GM12892 (cell line): ENCODE data around the gene SCN9A.

Experiments used
- POLR2A ChIP-seq: IDR thresholded peaks from 2 replicates; pipeline ENCODE4 v1.6.1; 2011; ENCODE audit warnings: low read depth, low read length, control low read depth
- POLR2AphosphoS5 ChIP-seq: IDR thresholded peaks from 2 replicates; pipeline ENCODE4 v1.6.1; 2011; ENCODE audit warnings: low read depth, low read length, control low read depth
- TAF1 ChIP-seq: IDR thresholded peaks from 2 replicates; pipeline ENCODE4 v1.6.1; 2011; ENCODE audit warnings: low read depth, mild to moderate bottlenecking, control low read depth, low read length, borderline replicate concordance

DNA sequence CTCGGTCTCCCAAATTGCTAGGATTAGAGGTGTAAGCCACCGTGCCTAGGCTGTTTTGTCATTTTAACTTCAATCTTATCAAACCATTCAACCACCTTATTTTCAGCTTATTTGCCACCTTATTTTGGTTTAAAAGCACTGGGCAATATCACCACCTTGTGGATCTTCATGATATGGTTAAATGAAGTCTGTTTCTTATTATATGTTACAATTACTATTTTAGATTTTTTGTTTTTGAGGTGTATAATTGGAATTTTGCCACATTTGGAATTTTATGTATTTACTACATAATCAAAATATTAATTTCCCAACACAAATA is 43.8 kb upstream of the SCN9A start:
- TF ChIP-seq POLR2AphosphoS5 (no peak), POLR2A (no peak), TAF1 (no peak)
